GM12865 (cell line): Measurements from ENCODE around the gene DET1.
"Not testable (repeated sequence)": the region's sequence is repeated elsewhere in the genome, so short reads cannot be mapped to it uniquely, and the experiment has no call there.

Source experiments
- DNase-seq: peaks from one replicate; pipeline ENCODE4 v3.0.0; 2010; ENCODE audit warnings: low read depth
- H3K4me3 ChIP-seq: 2 replicates; pipeline ENCODE4 v1.5.1; 2011; ENCODE audit warnings: mild to moderate bottlenecking, low read depth, low read length, control low read depth
- TF ChIP-seq, protein P1 (sequence below): IDR thresholded peaks from 2 replicates; pipeline ENCODE4 v1.5.1; 2011; ENCODE audit warnings: low read length, control low read depth, low read depth, inconsistent platforms; ENCODE audit not compliant: insufficient read depth; ENCODE audit errors: missing control alignments

DET1 gene

DNA sequence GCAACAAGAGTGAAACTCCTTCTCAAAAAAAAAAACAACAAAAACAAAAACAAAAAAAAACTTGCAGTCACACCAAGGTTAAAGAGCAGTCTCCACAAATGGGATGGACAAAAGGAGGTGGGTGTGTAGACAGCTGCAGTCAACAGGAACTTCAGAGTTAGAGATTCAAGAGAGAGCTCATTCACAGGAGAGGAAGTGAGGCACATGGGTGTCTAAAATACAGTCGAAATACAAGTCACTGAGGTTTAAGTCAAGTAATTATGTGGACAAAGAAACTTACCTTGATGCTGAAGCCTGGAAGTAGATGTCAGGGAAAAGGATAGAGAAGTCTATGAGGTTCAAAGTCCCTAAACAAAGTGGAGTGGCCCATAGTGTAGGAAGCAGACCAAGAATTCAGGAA, 64.2 kb downstream of the DET1 start:
- no peak for DNase-seq
- H3K4me3 ChIP-seq = no peak overlapping the region
- TF ChIP-seq, protein P1, sequence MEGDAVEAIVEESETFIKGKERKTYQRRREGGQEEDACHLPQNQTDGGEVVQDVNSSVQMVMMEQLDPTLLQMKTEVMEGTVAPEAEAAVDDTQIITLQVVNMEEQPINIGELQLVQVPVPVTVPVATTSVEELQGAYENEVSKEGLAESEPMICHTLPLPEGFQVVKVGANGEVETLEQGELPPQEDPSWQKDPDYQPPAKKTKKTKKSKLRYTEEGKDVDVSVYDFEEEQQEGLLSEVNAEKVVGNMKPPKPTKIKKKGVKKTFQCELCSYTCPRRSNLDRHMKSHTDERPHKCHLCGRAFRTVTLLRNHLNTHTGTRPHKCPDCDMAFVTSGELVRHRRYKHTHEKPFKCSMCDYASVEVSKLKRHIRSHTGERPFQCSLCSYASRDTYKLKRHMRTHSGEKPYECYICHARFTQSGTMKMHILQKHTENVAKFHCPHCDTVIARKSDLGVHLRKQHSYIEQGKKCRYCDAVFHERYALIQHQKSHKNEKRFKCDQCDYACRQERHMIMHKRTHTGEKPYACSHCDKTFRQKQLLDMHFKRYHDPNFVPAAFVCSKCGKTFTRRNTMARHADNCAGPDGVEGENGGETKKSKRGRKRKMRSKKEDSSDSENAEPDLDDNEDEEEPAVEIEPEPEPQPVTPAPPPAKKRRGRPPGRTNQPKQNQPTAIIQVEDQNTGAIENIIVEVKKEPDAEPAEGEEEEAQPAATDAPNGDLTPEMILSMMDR = no peak

DNA sequence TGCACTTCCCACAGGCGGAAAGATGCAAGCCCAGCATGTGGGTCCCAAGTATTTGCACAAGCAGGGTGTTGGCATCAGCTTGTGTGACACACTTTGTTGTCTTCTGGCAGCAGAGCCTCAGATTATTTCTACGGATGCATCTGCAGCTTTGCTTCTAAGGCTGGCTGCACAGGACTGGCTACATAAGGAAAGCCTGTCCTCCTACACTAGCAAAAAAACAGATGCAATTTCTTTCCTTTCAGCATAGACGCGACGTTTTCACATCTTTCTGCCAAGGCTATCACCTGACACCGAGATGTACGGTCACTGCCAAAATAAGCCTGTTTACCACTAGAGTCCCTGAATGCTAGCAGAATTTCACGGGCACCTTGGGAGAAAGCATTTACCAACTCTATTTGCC, 65.5 kb downstream of the DET1 start:
- DNase-seq = no peak
- TF ChIP-seq, protein P1 = no peak
- no peak overlapping the region for H3K4me3 ChIP-seq

DNA sequence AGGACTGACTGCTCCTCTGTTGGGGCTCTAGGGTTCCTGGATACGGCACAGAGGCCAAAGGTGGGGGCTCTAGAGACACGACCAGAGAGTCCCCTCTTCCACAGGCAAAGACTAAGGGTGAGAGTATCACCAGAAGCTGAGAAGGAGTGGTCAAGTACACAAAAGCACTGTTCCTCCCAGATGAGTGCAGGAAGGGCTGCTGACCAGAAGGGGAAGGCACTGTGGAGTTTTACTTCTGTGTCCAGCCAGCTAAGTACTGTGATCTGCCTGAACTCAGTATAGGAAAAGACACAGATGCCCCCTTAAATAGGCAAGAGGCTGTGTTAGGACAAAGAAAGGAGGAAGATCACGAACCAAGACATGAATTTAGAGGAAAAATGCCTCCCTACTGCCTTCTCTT, 67.3 kb downstream of the DET1 start:
- DNase-seq = no peak

DNA sequence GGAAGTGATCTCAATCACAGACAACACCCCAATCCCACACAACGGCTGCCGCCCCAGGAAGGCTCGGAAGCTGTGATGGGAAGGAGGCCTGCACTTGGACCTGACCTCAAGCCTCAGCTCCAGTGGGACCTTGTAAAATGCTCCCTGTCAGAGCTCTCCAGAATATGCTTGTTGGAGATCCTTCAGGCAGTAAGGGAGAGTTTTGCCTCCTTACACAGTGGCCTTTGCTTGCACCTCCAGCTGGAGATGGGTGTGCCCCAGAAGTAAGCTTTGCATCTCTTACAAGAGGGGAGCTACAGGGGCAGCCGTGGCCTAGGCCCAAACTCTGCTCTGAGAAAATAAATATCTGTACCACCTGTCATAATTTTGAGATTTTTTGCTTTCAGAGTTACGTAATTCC, 68.6 kb downstream of the DET1 start:
- H3K4me3 ChIP-seq = no peak overlapping the region
- no peak for DNase-seq
- TF ChIP-seq, protein P1 = no peak

More for the DNA sequence above, 67.3 kb downstream of the DET1 start:
- TF ChIP-seq, protein P1 = no peak
- H3K4me3 ChIP-seq = no peak overlapping the region

DNA sequence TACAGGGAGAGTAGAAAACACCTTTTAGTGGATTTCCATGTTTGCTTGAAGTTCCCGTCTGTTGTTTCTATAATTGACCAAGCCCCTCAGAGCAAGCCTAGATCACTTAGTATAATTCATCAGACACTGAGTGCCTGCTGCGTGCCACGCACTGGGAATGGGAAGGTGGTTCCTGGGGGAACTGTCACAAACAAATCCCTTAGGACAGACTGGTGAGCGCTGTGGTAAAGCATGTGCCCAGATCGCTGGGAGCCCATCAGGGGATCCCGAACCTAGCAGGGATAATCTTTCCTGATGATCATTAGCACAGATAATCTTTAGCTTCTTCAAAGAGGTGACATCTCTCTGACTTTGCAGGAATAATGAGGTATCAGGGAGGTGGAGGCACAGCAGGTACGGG, 69.4 kb downstream of the DET1 start:
- no peak for DNase-seq
- no peak overlapping the region for H3K4me3 ChIP-seq
- TF ChIP-seq, protein P1 = no peak

DNA sequence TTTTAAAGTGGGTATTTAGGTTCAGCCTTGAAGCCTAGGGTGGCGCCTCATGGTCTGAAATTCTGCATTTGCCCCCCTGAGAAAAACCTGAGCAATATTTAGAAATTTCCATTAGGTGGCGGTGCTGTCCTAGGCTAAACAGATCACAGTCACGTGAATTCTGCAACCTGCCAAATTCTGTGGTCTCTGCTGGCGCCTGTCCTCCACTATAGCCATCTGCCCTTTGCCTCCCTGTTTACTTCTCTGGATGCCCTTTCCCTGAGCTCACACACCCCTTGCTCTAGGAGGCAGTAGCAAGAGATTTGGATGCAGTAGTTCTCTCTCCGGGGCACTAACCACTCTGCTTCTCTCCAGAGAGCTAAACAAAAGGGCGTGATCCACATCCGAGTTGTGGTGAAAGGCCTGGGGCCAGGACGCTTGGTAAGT, 69.8 kb downstream of the DET1 start:
- DNase-seq = peak; percentile 58
- H3K4me3 ChIP-seq = no peak overlapping the region
- TF ChIP-seq, protein P1 = peak; percentile 50

DNA sequence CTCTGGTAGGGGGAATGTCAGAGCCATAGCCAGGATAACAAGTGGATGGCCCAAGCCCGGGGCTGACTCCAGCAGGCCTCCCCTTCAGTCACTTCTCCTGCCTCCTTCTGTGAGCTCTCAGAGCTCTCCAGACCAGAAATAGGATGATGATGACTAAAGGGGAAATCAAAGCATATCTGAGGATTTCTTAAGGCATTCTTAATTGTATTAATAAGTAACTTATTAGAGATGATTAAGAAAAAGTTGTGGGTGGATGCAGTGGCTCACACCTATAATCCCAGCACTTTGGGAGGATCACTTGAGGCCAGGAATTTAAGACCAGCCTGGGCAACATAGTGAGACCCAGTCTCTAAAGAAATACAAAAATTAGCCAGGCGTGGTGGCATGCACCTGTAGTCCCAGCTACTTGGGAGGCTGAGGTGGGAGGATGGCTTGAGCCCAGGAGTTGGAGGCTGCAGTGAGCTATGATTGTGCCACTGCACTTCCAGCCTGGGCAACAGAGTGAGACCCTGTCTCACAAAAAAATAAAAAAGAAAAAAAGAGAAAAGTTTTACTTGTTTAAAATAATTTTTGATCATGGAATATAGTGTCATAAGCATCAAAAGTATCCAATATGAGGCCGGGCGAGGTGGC, 72.7 kb downstream of the DET1 start:
- H3K4me3 ChIP-seq, DNase-seq: not testable (repeated sequence)
